ENCODE data around the gene KIF19.

GRCh38 chr17:74361230-74362068, 35.4 kb downstream of the KIF19 start, which contains the start of gene BTBD17:
- TF ChIP-seq CTCF (IDR thresholded peaks at IDR 0.05) (peak; percentile 94), REST (IDR thresholded peaks at IDR 0.05; ENCODE audit: insufficient read depth in 1 of 2, low read depth in 2 of 2, low read length in 1 of 2) (0 out of 4 replicates have a peak, but pooled peaks of 1 of the 2 experiments have one; percentile 40), POLR2AphosphoS5 (IDR thresholded peaks at IDR 0.05; ENCODE audit: low read depth, low read length) (no peak), TCF7L2 (IDR thresholded peaks at IDR 0.05; ENCODE audit: low read depth, low read length) (no peak)
